Spinal cord (tissue), 4 donors: Measurements from ENCODE around the gene CCDC124. TPM values are rescaled to one million over a fixed set of nuclear protein-coding genes. Genes with fewer than 3 reads are reported as not detected.

ENCODE experiments used
- polyA plus RNA-seq, 2 donors: library from polyadenylated mRNA; unstranded; fragments of 120-200 nt; gene quantifications; one replicate each; pipeline ENCODE4 v1.2.1, GENCODE V29; 2013; ENCODE audit not compliant: insufficient read length in 2 of 2
- small RNA-seq: library from RNA; depleted of rRNA; stranded (forward); fragments of <200 nt; gene quantifications from one replicate; pipeline ENCODE3, GENCODE V24; 2014; ENCODE audit warnings: low replicate concordance
- total RNA-seq, 2 donors: library from RNA; depleted of rRNA in 1 of 2; stranded (reverse); fragments of 120-200 nt in 1 of 2; fragments of >200 nt in 1 of 2; gene quantifications; one replicate each; pipeline versions ENCODE4 v1.2.3 to v1.2.4, GENCODE V29; 2013 to 2014

Gene CCDC124
- total and polyA plus RNA-seq, 4 donors: 24.5 to 142 (median 83.9) TPM

Small RNA genes lying within 50 kb of the gene (small RNA-seq; reads per million reads assigned to genes)
- not detected for gene RNA5SP468

Other genes starting within 250 kb of the CCDC124 start
- 10 to 100 TPM; 11.2 to 33.6 TPM for gene UNC13A, start 244.7 kb upstream of the CCDC124 start, total RNA-seq
- gene UNC13A, start 244.7 kb upstream of the CCDC124 start, polyA plus RNA-seq: 10 to 100 TPM; 47.3 to 57.4 TPM
- 10 to 100 TPM; 16.6 to 29.8 TPM for gene MAP1S, start 213.5 kb upstream of the CCDC124 start, total RNA-seq
- 10 to 100 TPM; 57.1 to 64.4 TPM for gene MAP1S, start 213.5 kb upstream of the CCDC124 start, polyA plus RNA-seq
- 10 to 100 TPM in 1 of 2 donors, 1 to 10 TPM in 1; 6.8 to 13.3 TPM for gene FCHO1, start 181.5 kb upstream of the CCDC124 start, total RNA-seq
- 10 to 100 TPM; 29.8 to 41.9 TPM for gene FCHO1, start 181.5 kb upstream of the CCDC124 start, polyA plus RNA-seq
- not detected for gene B3GNT3, start 137.9 kb upstream of the CCDC124 start, total RNA-seq
- under 1 TPM; 0.11 to 0.12 TPM for gene B3GNT3, start 137.9 kb upstream of the CCDC124 start, polyA plus RNA-seq
- gene INSL3, start 111.5 kb upstream of the CCDC124 start, total RNA-seq: not detected
- gene INSL3, start 111.5 kb upstream of the CCDC124 start, polyA plus RNA-seq: under 1 TPM; 0.48 to 0.63 TPM
- 1 to 10 TPM; 2.8 to 4.3 TPM for gene JAK3, start 85.0 kb upstream of the CCDC124 start, total RNA-seq
- gene JAK3, start 85.0 kb upstream of the CCDC124 start, polyA plus RNA-seq: 1 to 10 TPM; 4.2 to 5.0 TPM
- gene RPL18A, start 73.1 kb upstream of the CCDC124 start, total RNA-seq: 1,000 to 10,000 TPM in 1 of 2 donors, 100 to 1,000 TPM in 1; 422 to 1,388 TPM
- gene RPL18A, start 73.1 kb upstream of the CCDC124 start, polyA plus RNA-seq: 100 to 1,000 TPM; 927 to 972 TPM
- 100 to 1,000 TPM in 1 of 2 donors, 1 to 10 TPM in 1; 6.8 to 104 TPM for gene SLC5A5, start 61.1 kb upstream of the CCDC124 start, total RNA-seq
- gene SLC5A5, start 61.1 kb upstream of the CCDC124 start, polyA plus RNA-seq: 10 to 100 TPM in 1 of 2 donors, under 1 TPM in 1; 0.10 to 13.5 TPM
- gene KCNN1, start 34.1 kb downstream of the CCDC124 start, total RNA-seq: 10 to 100 TPM in 1 of 2 donors, 1 to 10 TPM in 1; 7.3 to 14.0 TPM
- gene KCNN1, start 34.1 kb downstream of the CCDC124 start, polyA plus RNA-seq: 10 to 100 TPM; 40.3 to 45.1 TPM
- gene ARRDC2, start 75.2 kb downstream of the CCDC124 start, total RNA-seq: 1 to 10 TPM; 6.4 to 8.0 TPM
- gene ARRDC2, start 75.2 kb downstream of the CCDC124 start, polyA plus RNA-seq: 1 to 10 TPM; 4.9 to 5.3 TPM
- under 1 TPM; 0.40 to 0.50 TPM for gene IL12RB1, start 153.9 kb downstream of the CCDC124 start, total RNA-seq
- under 1 TPM; 0.66 to 0.93 TPM for gene IL12RB1, start 153.9 kb downstream of the CCDC124 start, polyA plus RNA-seq
- 1 to 10 TPM; 5.8 to 8.9 TPM for gene MAST3, start 164.8 kb downstream of the CCDC124 start, total RNA-seq
- gene MAST3, start 164.8 kb downstream of the CCDC124 start, polyA plus RNA-seq: 10 to 100 TPM; 17.3 to 22.0 TPM
- gene PIK3R2, start 220.1 kb downstream of the CCDC124 start, total RNA-seq: 10 to 100 TPM; 14.1 to 37.2 TPM
- gene PIK3R2, start 220.1 kb downstream of the CCDC124 start, polyA plus RNA-seq: 100 to 1,000 TPM; 115 to 134 TPM
- 10 to 100 TPM; 10.3 to 14.6 TPM for gene IFI30, start 240.8 kb downstream of the CCDC124 start, total RNA-seq
- 1 to 10 TPM; 1.9 to 2.8 TPM for gene IFI30, start 240.8 kb downstream of the CCDC124 start, polyA plus RNA-seq